Dendritic cell treated with granulocyte-macrophage colony-stimulating factor and Interleukin-4, amounts not matched to agents 40 ng/mL and 50 ng/mL, for 4 days (primary cell): ENCODE data around the gene TMEM242.
"Not testable (repeated sequence)": the region's sequence is repeated elsewhere in the genome, so short reads cannot be mapped to it uniquely, and the experiment has no call there.

ENCODE experiments used
- H3K27ac Mint-ChIP-seq: one replicate; pipeline ENCODE4 v1.8.0; 2022; ENCODE audit warnings: mild to moderate bottlenecking, mixed read lengths
- H3K27me3 Mint-ChIP-seq: one replicate; pipeline ENCODE4 v1.8.0; 2022; ENCODE audit warnings: mild to moderate bottlenecking, mixed read lengths
- H3K36me3 Mint-ChIP-seq: one replicate; pipeline ENCODE4 v1.8.0; 2022; ENCODE audit warnings: low read depth, mixed read lengths
- H3K4me1 Mint-ChIP-seq: one replicate; pipeline ENCODE4 v1.8.0; 2022; ENCODE audit warnings: low read depth, mixed read lengths
- H3K4me3 Mint-ChIP-seq: one replicate; pipeline ENCODE4 v1.8.0; 2022; ENCODE audit warnings: mild to moderate bottlenecking, moderate library complexity, mixed read lengths
- H3K9me3 Mint-ChIP-seq: one replicate; pipeline ENCODE4 v1.8.0; 2022; ENCODE audit warnings: mixed read lengths
- intact Hi-C: fragments of 100-400 bp; cut with micrococcal nuclease; formaldehyde crosslinking; loops from one replicate; pipeline ENCODE4 v1.15.0; 2022

Gene TMEM242

GRCh38 chr6:157312757-157313156, 10.6 kb downstream of the TMEM242 start:
- intact Hi-C loops = no loop called here
- peaks cover 11% of the 10 kb centered on the region for H3K4me1 Mint-ChIP-seq
- no peak overlapping the region for H3K4me3 Mint-ChIP-seq
- H3K9me3 Mint-ChIP-seq = no peaks in the 10 kb centered on the region
- H3K36me3 Mint-ChIP-seq = peaks cover 53% of the 10 kb centered on the region
- H3K27me3 Mint-ChIP-seq = no peaks in the 10 kb centered on the region
- H3K27ac Mint-ChIP-seq = no peak overlapping the region

- H3K27me3 Mint-ChIP-seq, H3K27ac Mint-ChIP-seq, H3K4me1 Mint-ChIP-seq, intact Hi-C loops, H3K4me3 Mint-ChIP-seq, H3K9me3 Mint-ChIP-seq: not testable (repeated sequence)
- peaks cover 43% of the 10 kb centered on the region for H3K36me3 Mint-ChIP-seq
Observed at GRCh38 chr6:157310693-157311092, 12.6 kb downstream of the TMEM242 start.

GRCh38 chr6:157307661-157308060, 15.7 kb downstream of the TMEM242 start:
- Mint-ChIP-seq H3K27me3 (no peaks in the 10 kb centered on the region), H3K9me3 (no peaks in the 10 kb centered on the region), H3K27ac (no peak overlapping the region), H3K36me3 (peaks cover 26% of the 10 kb centered on the region), H3K4me3 (no peak overlapping the region), H3K4me1 (no peaks in the 10 kb centered on the region)
- intact Hi-C loops = no loop called here

- H3K4me1 Mint-ChIP-seq = no peaks in the 10 kb centered on the region
- H3K36me3 Mint-ChIP-seq = peaks cover 9% of the 10 kb centered on the region
- no peaks in the 10 kb centered on the region for H3K9me3 Mint-ChIP-seq
- H3K27ac Mint-ChIP-seq = no peak overlapping the region
- no peak overlapping the region for H3K4me3 Mint-ChIP-seq
- H3K27me3 Mint-ChIP-seq = no peaks in the 10 kb centered on the region
- intact Hi-C loops = no loop called here
Observed at GRCh38 chr6:157305670-157306653, 17.4 kb downstream of the TMEM242 start.

- Mint-ChIP-seq H3K4me1 (no peaks in the 10 kb centered on the region), H3K36me3 (peaks cover 2% of the 10 kb centered on the region), H3K4me3 (no peak overlapping the region), H3K9me3 (no peaks in the 10 kb centered on the region), H3K27ac (no peak overlapping the region), H3K27me3 (no peaks in the 10 kb centered on the region)
- intact Hi-C loops = no loop called here
Observed at GRCh38 chr6:157304899-157305663, 18.2 kb downstream of the TMEM242 start.

- Mint-ChIP-seq H3K36me3 (peaks cover 13% of the 10 kb centered on the region), H3K27me3 (no peaks in the 10 kb centered on the region), H3K27ac (no peak overlapping the region), H3K9me3 (no peaks in the 10 kb centered on the region), H3K4me3 (no peak overlapping the region), H3K4me1 (peaks cover 8% of the 10 kb centered on the region)
- intact Hi-C loops = no loop called here
Observed at GRCh38 chr6:157302736-157303135, 20.6 kb downstream of the TMEM242 start.

GRCh38 chr6:157300436-157300835, 22.9 kb downstream of the TMEM242 start:
- H3K27ac Mint-ChIP-seq = no peak overlapping the region
- peaks cover 14% of the 10 kb centered on the region for H3K4me1 Mint-ChIP-seq
- no peaks in the 10 kb centered on the region for H3K9me3 Mint-ChIP-seq
- H3K27me3 Mint-ChIP-seq = no peaks in the 10 kb centered on the region
- intact Hi-C loops = no loop called here
- H3K36me3 Mint-ChIP-seq = peaks cover 14% of the 10 kb centered on the region
- H3K4me3 Mint-ChIP-seq = no peak overlapping the region

- H3K9me3 Mint-ChIP-seq = no peaks in the 10 kb centered on the region
- intact Hi-C loops = no loop called here
- H3K4me3 Mint-ChIP-seq = no peak overlapping the region
- H3K27me3 Mint-ChIP-seq = no peaks in the 10 kb centered on the region
- peaks cover 14% of the 10 kb centered on the region for H3K4me1 Mint-ChIP-seq
- H3K36me3 Mint-ChIP-seq = peaks cover 18% of the 10 kb centered on the region
- no peak overlapping the region for H3K27ac Mint-ChIP-seq
Observed at GRCh38 chr6:157300006-157300405, 23.3 kb downstream of the TMEM242 start.

- Mint-ChIP-seq H3K27ac (no peak overlapping the region), H3K9me3 (no peaks in the 10 kb centered on the region)
Observed at GRCh38 chr6:157298216-157298724, 25.0 kb downstream of the TMEM242 start.

GRCh38 chr6:157294654-157295053, 28.7 kb downstream of the TMEM242 start:
- no peaks in the 10 kb centered on the region for H3K9me3 Mint-ChIP-seq
- peaks cover 14% of the 10 kb centered on the region for H3K4me1 Mint-ChIP-seq
- H3K36me3 Mint-ChIP-seq = peaks cover 37% of the 10 kb centered on the region
- intact Hi-C loops = no loop called here
- no peak overlapping the region for H3K4me3 Mint-ChIP-seq
- H3K27me3 Mint-ChIP-seq = no peaks in the 10 kb centered on the region
- no peak overlapping the region for H3K27ac Mint-ChIP-seq

More at GRCh38 chr6:157298216-157298724, 25.0 kb downstream of the TMEM242 start:
- no peaks in the 10 kb centered on the region for H3K27me3 Mint-ChIP-seq
- H3K4me1 Mint-ChIP-seq = peaks cover 14% of the 10 kb centered on the region
- intact Hi-C loops = no loop called here
- H3K4me3 Mint-ChIP-seq = no peak overlapping the region
- peaks cover 19% of the 10 kb centered on the region for H3K36me3 Mint-ChIP-seq

- Mint-ChIP-seq H3K4me3 (no peak overlapping the region), H3K9me3 (no peaks in the 10 kb centered on the region), H3K36me3 (peaks cover 35% of the 10 kb centered on the region), H3K27me3 (no peaks in the 10 kb centered on the region), H3K27ac (no peak overlapping the region), H3K4me1 (peaks cover 14% of the 10 kb centered on the region)
- intact Hi-C loops = no loop called here
Observed at GRCh38 chr6:157293780-157294179, 29.5 kb downstream of the TMEM242 start.

- peaks cover 1% of the 10 kb centered on the region for H3K4me1 Mint-ChIP-seq
- H3K4me3 Mint-ChIP-seq = no peak overlapping the region
- no peaks in the 10 kb centered on the region for H3K27me3 Mint-ChIP-seq
- H3K27ac Mint-ChIP-seq = no peak overlapping the region
- intact Hi-C loops = no loop called here
- H3K36me3 Mint-ChIP-seq = peaks cover 43% of the 10 kb centered on the region
- no peaks in the 10 kb centered on the region for H3K9me3 Mint-ChIP-seq
Observed at GRCh38 chr6:157292202-157292601, 31.1 kb downstream of the TMEM242 start.

GRCh38 chr6:157291356-157291755, 32.0 kb downstream of the TMEM242 start:
- Mint-ChIP-seq H3K4me3 (no peak overlapping the region), H3K27me3 (no peaks in the 10 kb centered on the region), H3K36me3 (peaks cover 43% of the 10 kb centered on the region), H3K27ac (no peak overlapping the region), H3K4me1 (no peaks in the 10 kb centered on the region), H3K9me3 (no peaks in the 10 kb centered on the region)
- intact Hi-C loops = no loop called here

- H3K27me3 Mint-ChIP-seq = no peaks in the 10 kb centered on the region
- no peak overlapping the region for H3K27ac Mint-ChIP-seq
- H3K4me1 Mint-ChIP-seq = no peaks in the 10 kb centered on the region
- no peaks in the 10 kb centered on the region for H3K9me3 Mint-ChIP-seq
- intact Hi-C loops = no loop called here
- peaks cover 43% of the 10 kb centered on the region for H3K36me3 Mint-ChIP-seq
- no peak overlapping the region for H3K4me3 Mint-ChIP-seq
Observed at GRCh38 chr6:157290797-157291196, 32.5 kb downstream of the TMEM242 start.
